Measurements from ENCODE around the gene SPATA33.
"Not testable (repeated sequence)": the region's sequence is repeated elsewhere in the genome, so short reads cannot be mapped to it uniquely, and the experiment has no call there.

Gene SPATA33

DNA sequence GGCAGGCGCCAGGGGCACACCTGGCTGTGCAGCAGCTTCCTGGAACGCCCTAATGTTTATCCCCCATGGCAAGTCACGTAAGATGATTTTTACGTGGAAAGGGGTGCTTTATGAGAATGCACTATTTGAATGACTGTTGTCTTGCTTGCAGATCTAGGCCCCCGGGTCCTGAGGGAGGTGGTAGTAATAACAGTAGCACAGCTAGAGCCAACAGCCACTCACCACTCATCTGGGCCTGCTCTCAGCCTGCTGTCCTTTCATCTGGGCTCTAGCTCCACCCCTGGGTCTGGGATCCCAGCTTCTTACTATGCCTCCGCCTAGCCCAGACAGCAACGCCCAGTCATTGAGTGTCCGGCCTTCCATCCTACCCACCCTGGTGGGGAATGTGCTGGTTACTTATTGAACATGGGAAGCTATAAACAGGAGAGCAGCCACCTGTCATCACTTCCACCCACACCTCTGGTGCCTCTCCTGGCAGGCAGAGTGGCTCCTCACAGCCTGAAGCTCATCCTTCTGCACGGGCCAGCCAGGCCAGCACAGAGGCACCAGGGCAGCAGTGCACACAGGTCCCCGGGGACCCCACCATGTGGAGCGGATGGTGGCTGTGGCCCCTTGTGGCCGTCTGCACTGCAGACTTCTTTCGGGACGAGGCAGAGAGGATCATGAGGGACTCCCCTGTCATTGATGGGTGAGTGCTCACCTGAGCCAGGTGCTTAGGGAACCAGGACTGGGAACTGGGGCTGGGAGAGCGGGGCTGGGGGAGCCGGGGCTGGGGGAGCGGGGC lies 27.6 kb upstream of the SPATA33 start:
- no peak for DNase-seq

DNA sequence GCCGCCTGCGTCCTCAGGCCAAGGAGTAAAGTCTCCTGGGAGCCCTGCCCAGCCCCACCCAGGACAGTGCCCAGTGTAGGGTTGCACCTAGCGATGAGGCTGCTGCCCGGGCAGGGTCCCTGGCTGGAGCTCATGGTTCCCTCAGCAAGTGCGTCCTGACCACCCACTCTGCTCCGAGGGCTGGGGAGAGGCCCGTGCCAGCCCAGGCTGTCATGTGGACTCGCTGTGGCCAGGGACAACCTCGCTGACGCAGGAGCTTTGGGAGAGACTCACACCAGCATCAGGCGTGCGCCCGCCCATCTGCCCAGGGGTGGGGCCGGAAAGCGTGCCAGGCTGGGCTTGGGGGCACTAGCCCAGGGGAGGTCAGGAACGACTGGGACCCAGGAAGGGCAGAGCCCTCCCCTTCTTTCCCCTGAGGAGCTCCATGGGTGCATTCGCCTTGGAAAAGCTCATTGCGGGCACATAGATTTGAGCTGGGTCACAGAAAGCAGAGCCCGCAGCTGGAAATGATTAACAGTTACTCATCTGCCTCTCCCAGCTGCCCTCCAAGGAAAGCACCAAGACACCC lies 24.5 kb upstream of the SPATA33 start:
- DNase-seq = no peak

DNA sequence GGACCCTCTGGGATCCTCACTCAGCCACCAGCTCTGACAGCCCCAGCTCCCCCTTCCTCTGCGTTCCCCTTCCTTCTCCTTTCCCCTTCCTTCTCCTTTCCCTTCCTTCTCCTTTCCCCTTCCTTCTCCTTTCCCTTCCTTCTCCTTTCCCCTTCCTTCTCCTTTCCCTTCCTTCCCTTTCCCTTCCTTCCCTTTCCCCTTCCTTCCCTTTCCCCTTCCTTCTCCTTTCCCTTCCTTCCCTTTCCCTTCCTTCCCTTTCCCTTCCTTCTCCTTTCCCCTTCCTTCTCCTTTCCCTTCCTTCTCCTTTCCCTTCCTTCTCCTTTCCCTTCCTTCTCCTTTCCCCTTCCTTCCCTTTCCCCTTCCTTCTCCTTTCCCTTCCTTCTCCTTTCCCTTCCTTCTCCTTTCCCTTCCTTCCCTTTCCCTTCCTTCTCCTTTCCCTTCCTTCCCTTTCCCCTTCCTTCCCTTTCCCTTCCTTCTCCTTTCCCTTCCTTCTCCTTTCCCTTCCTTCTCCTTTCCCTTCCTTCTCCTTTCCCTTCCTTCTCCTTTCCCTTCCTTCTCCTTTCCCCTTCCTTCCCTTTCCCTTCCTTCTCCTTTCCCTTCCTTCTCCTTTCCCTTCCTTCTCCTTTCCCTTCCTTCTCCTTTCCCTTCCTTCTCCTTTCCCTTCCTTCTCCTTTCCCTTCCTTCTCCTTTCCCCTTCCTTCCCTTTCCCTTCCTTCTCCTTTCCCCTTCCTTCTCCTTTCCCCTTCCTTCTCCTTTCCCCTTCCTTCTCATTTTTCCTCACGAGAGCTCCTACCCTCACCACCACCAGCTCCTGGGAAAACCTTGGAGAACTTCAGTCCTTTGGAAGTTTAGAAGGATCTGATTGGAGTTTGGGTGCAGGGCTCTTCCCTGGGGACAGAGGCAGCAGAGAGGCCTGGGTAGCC lies 22.9 kb upstream of the SPATA33 start:
- not testable (repeated sequence) for DNase-seq

DNA sequence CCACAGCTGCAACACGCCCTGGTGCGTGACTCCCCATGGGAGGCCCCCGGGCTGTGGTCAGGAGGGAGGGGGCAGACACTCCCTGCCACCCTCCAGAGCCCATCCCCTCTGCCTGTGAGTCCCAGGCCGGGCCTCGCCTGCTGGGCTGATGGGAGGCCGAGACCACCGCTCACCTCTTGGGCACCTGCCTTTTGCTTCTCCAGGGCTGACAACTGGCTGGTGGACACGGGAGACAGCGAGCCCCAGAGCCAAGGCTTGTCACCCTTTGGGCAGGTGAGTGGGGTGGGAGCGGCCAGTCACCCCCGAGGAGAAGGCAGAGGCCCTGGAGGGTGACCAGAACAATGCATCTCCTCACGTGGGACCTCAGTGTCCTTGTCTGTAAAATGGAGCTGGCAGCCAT lies 21.0 kb upstream of the SPATA33 start:
- no peak for DNase-seq

DNA sequence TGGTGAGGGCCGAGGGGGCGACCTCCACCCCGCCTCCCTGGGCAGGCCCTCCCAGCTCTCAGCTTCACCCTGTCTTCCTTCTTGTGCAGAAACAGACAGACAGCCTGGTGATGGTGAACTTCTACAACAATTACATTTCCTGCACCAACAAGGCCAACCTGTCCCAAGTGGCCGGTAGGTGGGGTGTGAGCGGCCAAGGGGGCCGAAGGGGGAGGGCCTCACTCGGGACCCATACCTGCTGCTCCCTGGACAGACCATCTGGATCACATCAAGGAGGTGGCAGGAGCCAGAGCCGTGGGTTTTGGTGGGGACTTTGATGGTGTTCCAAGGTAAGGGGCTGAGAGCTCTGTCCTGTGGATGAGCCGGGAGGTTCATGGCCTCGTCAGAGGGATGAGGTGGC lies 20.3 kb upstream of the SPATA33 start:
- DNase-seq = no peak

DNA sequence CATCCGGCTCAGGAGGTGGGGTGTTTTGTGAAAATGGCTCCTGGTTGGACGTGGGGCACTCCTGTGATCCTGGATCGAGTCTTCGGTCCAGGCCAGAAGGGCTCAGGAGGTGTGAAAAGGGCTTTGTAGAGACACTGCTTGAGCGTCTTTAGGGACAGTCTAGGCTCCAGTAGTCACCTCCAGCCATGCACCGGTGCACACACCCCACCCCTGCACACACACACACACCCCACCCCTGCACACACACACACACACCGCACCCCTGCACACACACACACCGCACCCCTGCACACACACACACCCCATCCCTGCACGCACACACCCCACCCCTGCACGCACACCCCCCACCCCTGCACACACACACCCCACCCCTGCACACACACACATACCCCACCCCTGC lies 19.2 kb upstream of the SPATA33 start:
- no peak for DNase-seq

DNA sequence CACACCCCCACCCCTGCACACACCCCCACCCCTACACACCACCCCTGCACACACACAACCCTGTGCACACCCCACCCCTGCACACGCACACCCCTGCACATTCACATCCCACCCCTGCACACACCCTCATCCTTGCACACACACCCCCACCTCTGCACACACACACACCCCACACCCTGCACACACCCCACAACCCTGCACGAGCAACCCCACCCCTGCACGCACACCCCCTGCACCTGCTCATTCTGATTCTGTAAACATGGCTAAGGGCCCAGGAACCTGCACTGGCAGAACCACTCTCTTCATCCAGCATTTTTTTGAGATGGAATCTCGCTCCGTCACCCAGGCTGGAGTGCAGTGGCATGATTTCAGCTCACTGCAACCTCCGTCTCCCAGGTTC lies 18.3 kb upstream of the SPATA33 start:
- no peak for DNase-seq

DNA sequence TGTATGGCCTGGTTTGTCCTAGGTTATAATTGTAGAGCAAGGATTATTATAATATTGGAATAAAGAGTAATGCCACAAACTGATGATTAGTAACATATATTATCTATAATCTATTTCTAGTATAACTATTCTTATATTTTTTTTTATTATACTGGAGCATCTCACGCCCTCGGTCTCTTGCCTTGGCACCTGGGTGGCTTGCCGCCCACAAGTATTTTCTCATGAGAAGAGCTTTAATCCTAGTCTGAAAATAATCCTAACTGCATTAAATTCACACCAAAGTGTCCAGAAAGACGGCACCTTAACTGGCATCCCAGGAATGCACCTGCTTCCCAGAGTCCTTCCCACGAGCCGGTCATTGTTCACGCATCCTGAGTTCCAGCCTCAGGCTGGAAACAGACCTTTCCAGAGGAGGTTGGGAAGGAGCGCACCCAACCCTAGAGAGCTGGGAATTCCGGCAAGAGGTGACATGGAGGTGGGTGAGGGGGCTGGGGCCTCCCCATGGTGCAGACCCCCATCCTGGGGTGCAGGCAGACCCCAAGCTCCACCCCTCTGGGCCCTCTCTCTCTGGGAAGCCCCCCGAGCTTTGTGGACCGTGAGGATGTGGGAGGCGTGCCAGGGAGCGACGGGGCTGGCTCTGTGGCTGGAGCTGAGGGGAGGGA lies 16.0 kb upstream of the SPATA33 start:
- no peak for DNase-seq

DNA sequence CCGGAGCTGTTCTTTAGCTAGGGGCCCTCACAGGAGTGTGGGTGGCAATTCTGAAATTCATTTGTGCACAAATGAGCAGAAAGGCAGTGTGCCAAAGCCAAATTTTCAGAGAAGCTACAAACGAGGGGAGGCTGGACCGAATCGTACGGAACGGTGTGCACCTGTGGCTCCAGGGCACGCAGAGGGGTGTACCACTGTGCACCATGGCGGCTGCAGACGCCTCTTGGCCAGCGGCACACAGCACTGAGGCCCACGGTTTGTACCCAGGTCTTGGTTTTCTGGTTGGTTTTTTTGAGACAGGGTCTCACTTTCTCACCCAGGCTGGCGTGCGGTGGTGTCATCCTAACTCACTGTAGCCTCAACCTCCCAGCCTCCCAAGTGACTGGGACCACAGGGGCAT lies 15.1 kb upstream of the SPATA33 start:
- no peak for DNase-seq

DNA sequence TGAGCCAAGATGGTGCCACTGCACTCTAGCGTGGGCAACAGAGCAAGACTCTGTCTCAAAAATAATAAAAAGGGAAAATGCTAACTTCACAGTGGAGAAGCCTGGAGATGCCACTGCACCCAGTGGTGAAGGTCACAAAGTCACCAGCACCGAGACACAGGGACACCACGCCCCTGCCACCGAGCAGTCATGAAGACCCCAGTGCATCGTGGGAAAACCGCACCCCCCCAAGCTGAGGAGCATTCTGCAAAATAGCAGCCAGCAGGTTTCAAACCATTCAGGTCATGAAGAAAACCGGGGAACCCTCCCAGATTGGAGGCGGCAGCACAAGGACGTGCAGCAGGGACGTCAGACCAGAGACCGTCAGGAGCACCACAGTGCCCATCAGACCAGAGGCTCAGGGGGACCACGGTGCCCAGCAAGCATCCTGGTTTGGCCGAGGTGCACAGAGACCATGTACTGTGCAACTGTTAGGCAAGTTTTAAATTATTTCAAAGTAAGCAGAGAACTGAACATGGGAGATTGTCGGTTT lies 13.8 kb upstream of the SPATA33 start:
- no peak for DNase-seq

DNA sequence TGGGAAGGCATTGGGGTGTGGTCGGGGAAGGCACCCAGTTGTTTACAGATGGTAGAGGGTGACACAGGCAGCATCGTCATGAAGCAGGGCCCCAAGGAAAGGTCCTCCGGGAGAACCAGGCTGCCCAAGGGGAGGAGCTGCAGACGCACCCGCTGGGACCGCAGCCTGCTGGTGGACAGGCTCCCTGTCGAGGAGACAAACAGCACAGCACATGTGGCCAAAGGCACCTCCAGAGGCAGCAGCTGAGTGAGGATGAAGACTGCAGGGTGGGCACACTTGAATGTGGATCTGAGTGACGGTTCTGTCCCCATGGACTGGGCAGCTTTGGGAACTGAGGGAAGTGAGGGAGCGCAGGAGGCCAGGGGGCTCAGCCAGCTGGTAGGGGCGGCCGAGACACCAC lies 12.5 kb upstream of the SPATA33 start:
- DNase-seq = no peak

DNA sequence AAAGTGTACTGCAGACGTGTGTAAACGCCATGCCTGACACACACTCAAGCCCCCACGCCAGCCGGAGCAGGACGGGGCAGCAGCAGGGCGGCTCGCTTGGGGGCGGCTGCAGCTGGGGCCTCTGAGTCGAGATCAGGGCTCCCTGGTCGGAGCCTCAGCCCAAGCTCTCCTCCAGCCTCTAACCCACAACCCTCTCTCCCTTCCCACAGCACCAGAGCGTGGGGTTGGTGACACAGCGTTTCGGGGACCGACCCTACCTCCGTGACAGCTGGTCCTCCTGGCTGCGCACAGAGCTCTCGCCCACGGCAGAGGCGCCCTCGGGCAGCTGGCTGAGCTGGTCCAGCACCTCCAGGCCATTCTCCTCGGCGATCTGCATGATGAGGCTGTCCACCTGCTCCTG lies 11.4 kb upstream of the SPATA33 start:
- no peak for DNase-seq

DNA sequence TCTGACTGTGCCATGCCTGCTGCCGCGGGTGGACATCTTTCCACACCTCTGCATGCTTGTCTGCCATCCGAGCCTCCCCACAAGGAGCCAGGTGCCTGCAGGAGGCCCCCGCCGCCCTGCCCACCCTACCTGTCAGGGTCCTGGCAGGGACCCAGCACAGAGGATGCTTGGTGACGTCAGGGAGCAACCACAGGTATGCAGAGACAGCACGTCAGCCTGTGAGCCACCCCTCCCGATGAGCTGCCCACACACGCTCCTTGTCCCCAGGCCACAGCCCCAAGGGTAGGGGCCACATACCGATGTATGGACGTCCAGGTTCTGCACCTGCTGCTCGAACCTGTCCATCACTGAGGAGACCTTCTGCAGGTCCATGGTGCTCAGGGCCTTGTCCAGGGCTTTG lies 10.7 kb upstream of the SPATA33 start:
- no peak for DNase-seq

DNA sequence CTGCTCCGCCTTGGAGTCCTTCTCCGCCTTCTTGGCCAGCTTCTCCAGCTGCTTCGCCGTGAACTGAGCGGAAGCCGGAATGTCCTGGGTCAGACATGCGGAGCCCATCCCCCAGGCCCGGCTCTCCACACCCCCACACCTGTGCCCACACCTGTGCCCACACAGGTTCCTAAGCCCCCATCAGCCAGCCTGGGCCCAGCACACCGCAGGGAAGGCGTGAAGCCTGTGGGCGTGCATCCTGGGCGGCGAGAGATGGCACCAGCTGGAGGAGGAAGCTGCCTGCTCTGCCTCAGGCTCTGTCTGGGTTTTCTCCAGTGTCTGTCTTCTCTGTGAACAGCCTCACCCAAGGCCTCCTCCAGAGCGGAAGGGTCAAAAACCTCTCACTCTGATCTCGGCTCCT lies 6.1 kb upstream of the SPATA33 start:
- DNase-seq = no peak

DNA sequence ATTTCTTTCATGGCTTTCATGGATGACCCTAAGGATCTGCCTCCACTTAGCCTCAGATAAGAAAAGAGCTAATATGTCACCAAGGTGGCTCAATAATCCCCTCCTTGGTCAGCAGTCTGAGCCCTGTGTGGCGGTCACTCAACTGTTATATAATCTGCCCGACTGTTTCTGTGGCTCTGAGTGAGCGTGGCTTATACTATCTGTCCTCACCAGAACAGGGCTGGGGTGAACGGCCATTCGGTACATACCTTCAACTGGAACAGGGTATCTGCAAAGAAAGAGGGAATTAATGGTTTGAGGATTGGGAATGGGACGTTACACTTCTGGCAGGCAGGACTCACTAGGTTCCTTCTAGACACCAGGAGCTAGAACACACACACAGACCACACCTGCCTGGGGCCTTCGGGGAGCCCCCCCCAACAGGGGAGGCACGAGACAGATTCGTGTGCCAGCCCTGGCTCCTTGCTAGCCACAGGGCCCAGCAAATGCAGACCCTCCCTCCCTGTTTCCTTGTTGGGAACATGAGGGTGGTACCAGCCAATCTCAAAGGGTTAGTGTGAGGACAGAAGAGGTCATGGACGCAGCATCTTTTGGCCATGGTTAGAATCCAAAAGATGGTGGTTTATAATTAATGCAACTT lies 3.9 kb upstream of the SPATA33 start:
- DNase-seq = no peak

DNA sequence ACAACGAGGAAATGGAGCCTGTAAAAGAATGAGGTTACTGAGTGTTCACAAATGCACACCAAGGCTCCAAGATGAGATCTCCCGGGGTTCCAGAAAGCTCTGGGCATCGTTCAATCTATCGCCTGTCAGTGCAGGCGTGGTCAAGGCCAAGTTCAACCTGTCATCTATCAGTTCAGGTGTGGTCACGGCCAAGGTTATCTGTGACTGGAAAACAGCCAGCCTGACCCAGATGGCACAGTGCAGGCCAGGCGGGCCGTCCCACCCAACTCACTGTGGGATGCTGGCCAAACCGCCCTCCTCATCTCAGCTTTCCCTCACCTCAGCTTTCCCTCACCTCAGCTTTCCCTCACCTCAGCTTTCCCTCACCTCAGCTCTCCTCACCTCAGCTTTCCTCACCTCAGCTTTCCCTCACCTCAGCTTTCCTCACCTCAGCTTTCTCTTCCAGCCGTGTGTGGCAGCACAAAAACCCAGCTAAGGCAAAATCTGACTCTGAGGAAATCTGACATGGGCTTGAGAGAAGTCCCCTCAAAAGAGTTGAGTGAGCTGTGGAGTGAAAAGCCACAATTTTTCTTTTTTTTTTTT lies 2.5 kb upstream of the SPATA33 start:
- DNase-seq = no peak

DNA sequence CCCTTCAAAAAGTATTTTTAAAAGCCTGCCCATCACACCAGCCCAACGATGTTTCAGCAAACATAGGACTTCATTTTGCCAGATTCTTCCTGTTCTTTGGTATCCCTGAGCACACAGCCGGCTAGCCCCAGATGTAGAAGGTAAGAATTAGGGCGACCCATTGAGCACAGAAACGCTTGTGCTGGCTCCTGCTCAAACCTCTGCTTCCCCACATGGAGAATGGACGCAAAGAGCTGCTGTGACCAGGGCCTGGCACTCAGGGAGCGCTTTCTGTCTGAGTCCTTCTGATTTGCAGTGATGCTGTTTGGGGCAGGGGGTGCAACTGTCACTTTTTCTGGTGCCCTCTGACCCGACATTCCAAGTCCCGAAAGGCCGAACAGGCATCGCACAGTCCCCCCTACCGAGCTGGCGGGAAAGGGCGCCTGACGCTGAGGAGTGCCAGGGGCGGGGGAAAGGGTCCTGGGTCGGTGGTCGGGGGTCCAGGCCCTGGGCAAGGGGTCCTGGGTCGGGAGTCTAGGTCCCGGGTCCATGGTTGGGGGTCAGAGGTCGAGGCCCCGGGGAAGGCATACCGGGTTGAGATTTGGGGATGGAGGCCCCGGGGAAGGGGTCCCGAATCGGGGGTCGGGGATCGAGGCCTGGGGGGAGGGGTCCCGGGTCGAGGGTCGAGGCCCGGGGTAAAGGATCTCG lies 1.1 kb upstream of the SPATA33 start:
- no peak for DNase-seq

DNA sequence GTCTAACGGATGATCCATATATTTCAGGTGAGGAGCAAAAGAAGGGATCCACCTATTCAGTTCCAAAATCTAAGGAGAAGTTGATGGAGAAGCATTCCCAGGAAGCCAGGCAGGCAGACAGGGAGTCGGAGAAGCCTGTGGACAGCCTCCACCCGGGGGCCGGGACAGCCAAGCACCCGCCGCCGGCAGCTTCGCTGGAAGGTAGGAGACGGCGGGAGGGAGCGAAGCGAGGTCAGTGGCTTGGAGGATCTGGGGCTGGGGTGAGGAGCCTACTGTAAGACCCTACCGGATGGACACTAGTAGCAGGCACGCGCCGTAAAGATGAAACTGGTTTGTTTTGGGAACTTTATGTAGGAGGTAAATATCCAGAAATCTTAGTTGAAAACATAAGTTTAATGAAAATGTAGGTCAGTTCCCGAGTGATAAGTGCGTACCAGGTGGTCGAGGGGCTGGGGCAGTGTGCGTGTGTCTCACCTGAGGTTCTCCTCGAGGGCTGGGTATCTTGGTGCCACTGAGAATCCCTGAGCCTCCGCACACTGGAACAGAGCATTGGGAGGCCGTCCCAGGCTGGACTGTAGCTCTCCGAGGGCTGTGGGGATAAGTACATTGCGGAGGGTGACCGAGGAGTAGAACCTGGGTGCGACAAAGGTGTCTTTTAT lies 714 bp downstream of the SPATA33 start:
- no peak for DNase-seq

DNA sequence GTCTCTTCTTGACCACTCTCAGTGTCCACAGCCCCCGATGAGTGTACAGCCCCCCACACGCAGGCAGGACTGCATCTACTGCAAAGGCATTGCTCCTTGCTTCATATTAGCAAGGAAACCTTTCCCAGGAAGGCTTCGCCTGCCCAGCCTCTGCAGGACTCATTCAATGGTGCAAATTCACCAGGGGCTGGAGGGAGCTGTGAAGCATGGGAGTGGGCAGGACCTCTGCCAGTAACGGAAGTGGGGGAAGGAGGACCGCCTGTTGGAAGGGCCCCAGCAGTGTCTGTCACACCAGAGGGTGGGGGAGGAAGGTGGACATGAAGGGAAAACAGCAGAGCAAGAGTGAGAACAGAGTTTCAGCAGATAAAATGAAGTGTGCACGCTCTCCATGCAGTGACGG lies 2.5 kb downstream of the SPATA33 start:
- DNase-seq = no peak

DNA sequence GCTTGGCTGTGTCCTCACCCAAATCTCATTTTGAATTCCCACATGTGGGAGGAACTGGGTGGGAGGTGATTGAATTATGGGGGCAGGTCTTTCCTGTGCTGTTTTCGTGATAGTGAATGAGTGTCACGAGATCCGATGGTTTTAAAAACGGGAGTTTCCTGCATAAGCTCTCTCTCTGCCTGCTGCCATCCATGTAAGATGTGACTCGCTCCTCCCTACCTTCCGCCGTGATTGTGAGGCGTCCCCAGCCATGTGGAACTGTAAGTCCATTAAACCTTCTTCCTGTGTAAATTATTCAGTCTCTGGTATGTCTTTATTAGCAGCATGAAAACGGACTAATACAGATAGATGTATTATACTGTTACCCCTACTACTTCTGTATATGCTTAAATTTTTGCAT lies 3.6 kb downstream of the SPATA33 start:
- no peak for DNase-seq

DNA sequence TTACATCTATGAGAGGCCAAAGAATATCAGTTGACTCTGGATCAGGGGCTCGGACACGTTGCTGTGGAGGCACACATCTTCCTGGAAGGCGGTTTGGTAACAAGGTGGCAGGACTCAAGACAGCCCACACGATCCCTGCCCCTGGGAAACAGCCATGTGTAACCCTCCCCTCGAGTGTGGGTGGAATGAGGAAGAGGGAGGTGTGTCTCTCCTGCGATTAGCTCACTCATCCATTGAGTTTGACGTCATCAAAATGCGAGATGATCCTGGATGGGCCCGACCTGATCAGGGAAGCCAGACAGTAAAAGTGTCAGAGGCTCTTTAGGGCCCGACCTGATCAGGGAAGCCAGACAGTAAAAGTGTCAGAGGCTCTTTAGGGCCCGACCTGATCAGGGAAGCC lies 6.6 kb downstream of the SPATA33 start:
- not testable (repeated sequence) for DNase-seq
